K562 (cell line): ENCODE data around the gene UNC5B. TPM values are rescaled to one million over a fixed set of nuclear protein-coding genes. Genes with fewer than 3 reads are reported as not detected.
A peak's percentile ranks its signal among the peaks of the same experiment; 100 is the strongest.

Experiments used
- ADNP ChIP-seq: fragments of 200-800 bp; sonication (Bioruptor generic); IDR thresholded peaks from 2 replicates; pipeline ENCODE4 v1.6.1; 2016; ENCODE audit warnings: missing genetic modification characterization, missing compliant biosample characterization
- ATF1 ChIP-seq, 2 experiments: fragments of 450-650 bp in 1 of 2; IDR thresholded peaks; 2 replicates each; pipeline ENCODE4 v1.6.1; 2016; ENCODE audit warnings: missing compliant biosample characterization in 1 of 2, missing genetic modification characterization in 1 of 2
- ATF7 ChIP-seq: fragments of 450-650 bp; IDR thresholded peaks from 2 replicates; pipeline ENCODE4 v1.7.1; 2014; ENCODE audit warnings: mild to moderate bottlenecking, moderate library complexity
- COPS2 ChIP-seq: fragments of 450-650 bp; conservative IDR thresholded peaks from 2 replicates; pipeline ENCODE4 v1.6.1; 2016; ENCODE audit warnings: mild to moderate bottlenecking, moderate library complexity
- CREB1 ChIP-seq, 2 experiments: sonication (generic) in 1 of 2; formaldehyde crosslinking in 1 of 2; IDR thresholded peaks; 2 replicates each; pipeline versions ENCODE4 v1.6.1 to v1.8.0; 2012 to 2022; ENCODE audit warnings: inconsistent platforms in 1 of 2, mild to moderate bottlenecking in 1 of 2, missing genetic modification reagents in 1 of 2, moderate library complexity in 1 of 2
- EHMT2 ChIP-seq: fragments of 450-650 bp; IDR thresholded peaks from 2 replicates; pipeline ENCODE4 v1.6.1; 2018; ENCODE audit warnings: antibody characterized with exemption
- EWSR1 ChIP-seq: fragments of 450-650 bp; IDR thresholded peaks from 2 replicates; pipeline ENCODE4 v1.6.1; 2018; ENCODE audit warnings: borderline replicate concordance, mild to moderate bottlenecking, low read depth, moderate library complexity; ENCODE audit not compliant: partially characterized antibody
- ILK ChIP-seq: fragments of 450-650 bp; IDR thresholded peaks from 2 replicates; pipeline ENCODE4 v1.6.1; 2016; ENCODE audit warnings: missing genetic modification characterization, low read depth, mild to moderate bottlenecking, missing compliant biosample characterization, moderate library complexity, borderline replicate concordance
- JUN ChIP-seq, 2 experiments: sonication (generic) in 1 of 2; formaldehyde crosslinking in 1 of 2; IDR thresholded peaks; 2 replicates each; pipeline versions ENCODE4 v1.6.1 to v1.8.0; 2012 to 2022; ENCODE audit warnings: borderline replicate concordance in 2 of 2, mild to moderate bottlenecking in 2 of 2, improper control_type of control experiment in 1 of 2, low read depth in 1 of 2, low read length in 1 of 2, missing genetic modification reagents in 1 of 2
- LARP7 ChIP-seq: fragments of 450-650 bp; IDR thresholded peaks from 2 replicates; pipeline ENCODE4 v1.6.1; 2016
- POLR2A ChIP-seq: fragments of 450-650 bp; conservative IDR thresholded peaks from 2 replicates; pipeline ENCODE4 v1.6.1; 2016
- PTBP1 ChIP-seq: fragments of 200-400 bp; formaldehyde crosslinking; IDR thresholded peaks from 2 replicates; pipeline ENCODE4 v1.6.1; 2017; ENCODE audit warnings: low read depth, low read length
- SETDB1 ChIP-seq: IDR thresholded peaks from one replicate; pipeline ENCODE4 v1.6.1; 2012; ENCODE audit warnings: low read length, control low read depth, inconsistent platforms
- SRF ChIP-seq, 2 experiments: fragments of 250-450, 450-650 bp in 1 of 2; sonication (Bioruptor Pico) in 1 of 2; sonication (generic) in 1 of 2; formaldehyde crosslinking; IDR thresholded peaks; 2 replicates each; pipeline versions ENCODE4 v1.5.0 to v1.5.1; 2020 to 2022; ENCODE audit warnings: mild to moderate bottlenecking in 1 of 2, missing genetic modification reagents in 1 of 2
- SUPT5H ChIP-seq: fragments of 450-650 bp; IDR thresholded peaks from 2 replicates; pipeline ENCODE4 v1.6.1; 2016
- ZC3H8 ChIP-seq: fragments of 450-650 bp; IDR thresholded peaks from 2 replicates; pipeline ENCODE4 v1.6.1; 2017
- ZFP36 ChIP-seq: fragments of 150-350 bp; IDR thresholded peaks from 2 replicates; pipeline ENCODE4 v1.6.1; 2018; ENCODE audit warnings: low read length, low read depth; ENCODE audit not compliant: partially characterized antibody
- ZNF408 ChIP-seq: fragments of 250-450 bp; sonication (Bioruptor Pico); IDR thresholded peaks from 2 replicates; pipeline ENCODE4 v1.4.0; 2020; ENCODE audit warnings: low read depth, mild to moderate bottlenecking, moderate library complexity
- ZNF75A ChIP-seq: fragments of 450-650 bp; formaldehyde crosslinking; IDR thresholded peaks from 2 replicates; pipeline ENCODE4 v1.4.0; 2020; ENCODE audit warnings: mild to moderate bottlenecking
- polyA plus RNA-seq, 8 experiments: library from polyadenylated mRNA; depleted of rRNA in 4 of 8; stranded (reverse) in 5 of 8; unstranded in 3 of 8; fragments of >200 nt; fragmentation: Nextera tagmentation in 2 of 8; fragmentation: Illumina TruSeq in 1 of 8; extraction: Ambion mirVana in 2 of 8; extraction: Trizol in 1 of 8; gene quantifications; 2 replicates each; pipeline versions ENCODE4 v1.2.1 to v1.2.3, GENCODE V29; 2011 to 2014; ENCODE audit warnings: inconsistent platforms in 1 of 8, missing spikeins in 1 of 8
- total RNA-seq, 7 experiments: library from RNA; depleted of rRNA in 6 of 7; stranded (reverse); fragments of >200 nt in 6 of 7; fragmentation: Illumina TruSeq in 2 of 7; extraction: Trizol in 2 of 7; gene quantifications; 2 replicates each; pipeline versions ENCODE4 v1.2.1 to v1.2.3, GENCODE V29; 2011 to 2021; ENCODE audit warnings: low replicate concordance in 1 of 7
- TF ChIP-seq, protein P1 (sequence below): fragments of 450-650 bp; formaldehyde crosslinking; IDR thresholded peaks from 2 replicates; pipeline ENCODE4 v1.4.0; 2022; ENCODE audit warnings: missing genetic modification characterization
- TF ChIP-seq, protein P2 (sequence below): sonication (generic); formaldehyde crosslinking; IDR thresholded peaks from 2 replicates; pipeline ENCODE4 v1.8.0; 2022; ENCODE audit warnings: missing genetic modification reagents, mild to moderate bottlenecking, borderline replicate concordance
- TF ChIP-seq, protein P3 (sequence below), 2 experiments: fragments of 250-450 bp in 1 of 2; fragments of 450-650 bp in 1 of 2; sonication (Bioruptor Pico) in 1 of 2; IDR thresholded peaks; 2 replicates each; pipeline versions ENCODE4 v1.6.1 to v1.8.0; 2016 to 2021; ENCODE audit warnings: mild to moderate bottlenecking in 2 of 2, moderate library complexity in 2 of 2, missing compliant biosample characterization in 1 of 2, missing genetic modification characterization in 1 of 2
- TF ChIP-seq, protein P4 (sequence below): fragments of 250-450 bp; sonication (Bioruptor Pico); IDR thresholded peaks from 2 replicates; pipeline ENCODE4 v1.4.0; 2020; ENCODE audit warnings: borderline replicate concordance

Gene UNC5B
- total and polyA plus RNA-seq, 9 of the 15 experiments (the other 6 are each of a cell fraction or from before 2014, with no cell fraction given), result 0.10 to 8.4 (median 2.1) TPM

DNA sequence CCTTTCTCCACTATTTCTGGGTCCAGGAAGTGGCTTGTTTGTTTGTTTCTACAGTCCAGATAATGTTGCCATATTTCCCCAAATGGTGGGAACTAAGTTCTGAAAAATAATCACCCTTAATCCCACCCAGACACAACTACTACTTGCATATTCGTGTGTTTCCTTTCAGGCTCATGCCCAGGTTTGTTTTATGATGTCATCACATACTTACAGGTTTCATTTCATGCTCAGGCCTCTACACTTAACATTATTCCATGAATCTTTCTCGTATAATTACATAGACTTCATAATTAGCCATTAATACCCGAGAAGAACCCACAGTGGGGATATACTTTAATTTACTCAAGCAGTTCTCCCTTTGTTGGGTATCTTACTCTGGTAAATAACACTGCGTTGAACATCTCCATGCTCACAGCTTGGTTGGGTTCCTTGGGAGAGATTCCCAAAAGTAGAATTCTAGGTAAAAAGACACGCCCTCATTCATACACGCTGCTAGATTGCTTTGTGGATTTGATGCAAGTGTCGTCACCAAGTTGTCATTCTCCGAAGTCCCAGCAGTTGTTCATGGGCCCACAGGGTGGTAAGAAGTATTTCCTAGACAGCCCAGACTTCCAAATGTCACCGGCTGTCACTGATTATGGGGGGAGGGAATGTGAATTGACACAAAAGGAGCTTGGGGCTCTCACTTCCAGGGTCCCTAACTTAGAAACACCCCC, 42.6 kb downstream of the UNC5B start (continued):
- TF ChIP-seq, protein P1, sequence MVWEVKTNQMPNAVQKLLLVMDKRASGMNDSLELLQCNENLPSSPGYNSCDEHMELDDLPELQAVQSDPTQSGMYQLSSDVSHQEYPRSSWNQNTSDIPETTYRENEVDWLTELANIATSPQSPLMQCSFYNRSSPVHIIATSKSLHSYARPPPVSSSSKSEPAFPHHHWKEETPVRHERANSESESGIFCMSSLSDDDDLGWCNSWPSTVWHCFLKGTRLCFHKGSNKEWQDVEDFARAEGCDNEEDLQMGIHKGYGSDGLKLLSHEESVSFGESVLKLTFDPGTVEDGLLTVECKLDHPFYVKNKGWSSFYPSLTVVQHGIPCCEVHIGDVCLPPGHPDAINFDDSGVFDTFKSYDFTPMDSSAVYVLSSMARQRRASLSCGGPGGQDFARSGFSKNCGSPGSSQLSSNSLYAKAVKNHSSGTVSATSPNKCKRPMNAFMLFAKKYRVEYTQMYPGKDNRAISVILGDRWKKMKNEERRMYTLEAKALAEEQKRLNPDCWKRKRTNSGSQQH (CRISPR knock-in tag), result no peak
- TF ChIP-seq PTBP1 (no peak), COPS2 (no peak), ZNF408 (no peak), ZFP36 (no peak), EHMT2 (no peak), SUPT5H (no peak), EWSR1 (no peak), SRF (CRISPR knock-in tag; IDR thresholded peaks at IDR 0.05) (peak in 1 of 2 experiments; percentile 36; a peak in 1 of 4 replicates), CREB1 (IDR thresholded peaks at IDR 0.05) (no peak), CREB1 (CRISPR knock-in tag; IDR thresholded peaks at IDR 0.05) (no peak), ATF1 (CRISPR knock-in tag; IDR thresholded peaks at IDR 0.05) (no peak), ATF1 (tag; IDR thresholded peaks at IDR 0.05) (0 out of 2 replicates have a peak, but pooled peaks have one; percentile 19), ADNP (tag) (no peak), LARP7 (no peak), ATF7 (peak; percentile 70; the same call in 1 of the 2 replicates), SETDB1 (no peak), ZNF75A (no peak), ZC3H8 (no peak), JUN (IDR thresholded peaks at IDR 0.05; ENCODE audit: borderline replicate concordance, low read depth, low read length) (0 out of 2 replicates have a peak, but pooled peaks have one; percentile 24), JUN (CRISPR knock-in tag; IDR thresholded peaks at IDR 0.05; ENCODE audit: borderline replicate concordance) (no peak), POLR2A (no peak), ILK (tag) (no peak)
- TF ChIP-seq, protein P2, sequence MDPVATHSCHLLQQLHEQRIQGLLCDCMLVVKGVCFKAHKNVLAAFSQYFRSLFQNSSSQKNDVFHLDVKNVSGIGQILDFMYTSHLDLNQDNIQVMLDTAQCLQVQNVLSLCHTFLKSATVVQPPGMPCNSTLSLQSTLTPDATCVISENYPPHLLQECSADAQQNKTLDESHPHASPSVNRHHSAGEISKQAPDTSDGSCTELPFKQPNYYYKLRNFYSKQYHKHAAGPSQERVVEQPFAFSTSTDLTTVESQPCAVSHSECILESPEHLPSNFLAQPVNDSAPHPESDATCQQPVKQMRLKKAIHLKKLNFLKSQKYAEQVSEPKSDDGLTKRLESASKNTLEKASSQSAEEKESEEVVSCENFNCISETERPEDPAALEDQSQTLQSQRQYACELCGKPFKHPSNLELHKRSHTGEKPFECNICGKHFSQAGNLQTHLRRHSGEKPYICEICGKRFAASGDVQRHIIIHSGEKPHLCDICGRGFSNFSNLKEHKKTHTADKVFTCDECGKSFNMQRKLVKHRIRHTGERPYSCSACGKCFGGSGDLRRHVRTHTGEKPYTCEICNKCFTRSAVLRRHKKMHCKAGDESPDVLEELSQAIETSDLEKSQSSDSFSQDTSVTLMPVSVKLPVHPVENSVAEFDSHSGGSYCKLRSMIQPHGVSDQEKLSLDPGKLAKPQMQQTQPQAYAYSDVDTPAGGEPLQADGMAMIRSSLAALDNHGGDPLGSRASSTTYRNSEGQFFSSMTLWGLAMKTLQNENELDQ (CRISPR knock-in tag), result no peak
- TF ChIP-seq, protein P3, sequence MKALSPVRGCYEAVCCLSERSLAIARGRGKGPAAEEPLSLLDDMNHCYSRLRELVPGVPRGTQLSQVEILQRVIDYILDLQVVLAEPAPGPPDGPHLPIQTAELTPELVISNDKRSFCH (CRISPR knock-in tag; IDR thresholded peaks at IDR 0.05), result no peak
- TF ChIP-seq, protein P3 (tag; IDR thresholded peaks at IDR 0.05), result no peak
- TF ChIP-seq, protein P4, sequence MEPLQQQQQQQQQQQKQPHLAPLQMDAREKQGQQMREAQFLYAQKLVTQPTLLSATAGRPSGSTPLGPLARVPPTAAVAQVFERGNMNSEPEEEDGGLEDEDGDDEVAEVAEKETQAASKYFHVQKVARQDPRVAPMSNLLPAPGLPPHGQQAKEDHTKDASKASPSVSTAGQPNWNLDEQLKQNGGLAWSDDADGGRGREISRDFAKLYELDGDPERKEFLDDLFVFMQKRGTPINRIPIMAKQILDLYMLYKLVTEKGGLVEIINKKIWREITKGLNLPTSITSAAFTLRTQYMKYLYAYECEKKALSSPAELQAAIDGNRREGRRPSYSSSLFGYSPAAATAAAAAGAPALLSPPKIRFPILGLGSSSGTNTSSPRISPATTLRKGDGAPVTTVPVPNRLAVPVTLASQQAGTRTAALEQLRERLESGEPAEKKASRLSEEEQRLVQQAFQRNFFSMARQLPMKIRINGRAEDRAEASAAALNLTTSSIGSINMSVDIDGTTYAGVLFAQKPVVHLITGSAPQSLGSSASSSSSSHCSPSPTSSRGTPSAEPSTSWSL (CRISPR knock-in tag), result no peak
